GM12878 (cell line): ENCODE data around the gene RAF1. TPM values are rescaled to one million over a fixed set of nuclear protein-coding genes. Genes with fewer than 3 reads are reported as not detected.

ENCODE experiments used
- ASH2L ChIP-seq: fragments of 300-600, 200-600 bp; sonication (generic); IDR thresholded peaks from 2 replicates; pipeline ENCODE4 v1.6.1; 2017; ENCODE audit warnings: low read depth, mild to moderate bottlenecking, borderline replicate concordance
- ETV6 ChIP-seq, 2 experiments: fragments of 450-650 bp in 1 of 2; IDR thresholded peaks in 1 of 2; conservative IDR thresholded peaks in 1 of 2; 2 replicates each; pipeline ENCODE4 v1.6.1; 2014; ENCODE audit warnings: antibody characterized with exemption in 1 of 2, borderline replicate concordance in 1 of 2, low read depth in 1 of 2, mild to moderate bottlenecking in 1 of 2, moderate library complexity in 1 of 2
- FOS ChIP-seq: IDR thresholded peaks from 3 replicates; pipeline ENCODE4 v1.6.1; 2011; ENCODE audit warnings: borderline replicate concordance; ENCODE audit not compliant: insufficient read length; ENCODE audit errors: extremely low read depth
- MYB ChIP-seq: fragments of 150-350 bp; IDR thresholded peaks from 2 replicates; pipeline ENCODE4 v1.6.1; 2014; ENCODE audit warnings: mild to moderate bottlenecking, low read depth, low read length, borderline replicate concordance
- MYC ChIP-seq: IDR thresholded peaks from 2 replicates; pipeline ENCODE4 v1.6.1; 2011; ENCODE audit warnings: mild to moderate bottlenecking, low read length, moderate library complexity, inconsistent platforms; ENCODE audit not compliant: insufficient read depth, insufficient replicate concordance, insufficient read length, severe bottlenecking
- NRF1 ChIP-seq: conservative IDR thresholded peaks from 2 replicates; pipeline ENCODE4 v1.6.1; 2011; ENCODE audit warnings: mild to moderate bottlenecking, low read depth, low read length, improper control_type of control experiment
- POLR2AphosphoS2 ChIP-seq: IDR thresholded peaks from 2 replicates; pipeline ENCODE4 v1.6.1; 2011; ENCODE audit warnings: low read depth, mild to moderate bottlenecking, low read length, improper control_type of control experiment, moderate library complexity
- POLR2AphosphoS5 ChIP-seq: IDR thresholded peaks from 2 replicates; pipeline ENCODE4 v1.6.1; 2011; ENCODE audit warnings: mild to moderate bottlenecking, low read length, inconsistent platforms
- RELB ChIP-seq: fragments of 450-650 bp; IDR thresholded peaks from 2 replicates; pipeline ENCODE4 v1.6.1; 2017; ENCODE audit warnings: low read depth, mild to moderate bottlenecking, moderate library complexity
- YBX1 ChIP-seq: fragments of 450-650 bp; IDR thresholded peaks from 2 replicates; pipeline ENCODE4 v1.6.1; 2016; ENCODE audit warnings: antibody characterized with exemption
- polyA plus RNA-seq, 11 experiments: library from polyadenylated mRNA; depleted of rRNA in 4 of 11; unstranded in 6 of 11; stranded (reverse) in 5 of 11; fragments of >200 nt; fragmentation: Nextera tagmentation in 4 of 11; fragmentation: Illumina TruSeq in 1 of 11; extraction: Ambion mirVana in 4 of 11; extraction: Trizol in 1 of 11; gene quantifications; 1 replicate in 1 of 11; 2 replicates in 10 of 11; pipeline versions ENCODE4 v1.2.1 to v1.2.3, GENCODE V29; 2011 to 2016; ENCODE audit warnings: inconsistent platforms in 2 of 11, missing spikeins in 2 of 11, low read depth in 1 of 11
- total RNA-seq, 4 experiments: library from RNA; depleted of rRNA in 3 of 4; stranded (reverse); fragments of >200 nt in 3 of 4; fragmentation: Illumina TruSeq in 1 of 4; extraction: Trizol in 1 of 4; gene quantifications; 2 replicates each; pipeline versions ENCODE4 v1.2.1 to v1.2.3, GENCODE V29; 2013 to 2021
- TF ChIP-seq, protein P1 (sequence below): IDR thresholded peaks from 2 replicates; pipeline ENCODE4 v1.6.1; 2011; ENCODE audit warnings: borderline replicate concordance, low read depth, mild to moderate bottlenecking, moderate library complexity, low read length; ENCODE audit not compliant: insufficient read depth, poor library complexity, severe bottlenecking

The RAF1 gene
- total and polyA plus RNA-seq, 10 of the 15 experiments (the other 5 are each of a cell fraction or from before 2014, with no cell fraction given) = 20.4 to 151 (median 77.8) TPM

- TF ChIP-seq, protein P1, sequence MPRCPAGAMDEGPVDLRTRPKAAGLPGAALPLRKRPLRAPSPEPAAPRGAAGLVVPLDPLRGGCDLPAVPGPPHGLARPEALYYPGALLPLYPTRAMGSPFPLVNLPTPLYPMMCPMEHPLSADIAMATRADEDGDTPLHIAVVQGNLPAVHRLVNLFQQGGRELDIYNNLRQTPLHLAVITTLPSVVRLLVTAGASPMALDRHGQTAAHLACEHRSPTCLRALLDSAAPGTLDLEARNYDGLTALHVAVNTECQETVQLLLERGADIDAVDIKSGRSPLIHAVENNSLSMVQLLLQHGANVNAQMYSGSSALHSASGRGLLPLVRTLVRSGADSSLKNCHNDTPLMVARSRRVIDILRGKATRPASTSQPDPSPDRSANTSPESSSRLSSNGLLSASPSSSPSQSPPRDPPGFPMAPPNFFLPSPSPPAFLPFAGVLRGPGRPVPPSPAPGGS = no peak
- no peak for TF ChIP-seq NRF1
- TF ChIP-seq FOS = no peak
- TF ChIP-seq YBX1 = no peak
- no peak for TF ChIP-seq RELB
- no peak for TF ChIP-seq MYB
- TF ChIP-seq MYC = no peak
- no peak for TF ChIP-seq POLR2AphosphoS5
- no peak for TF ChIP-seq POLR2AphosphoS2
- TF ChIP-seq ASH2L = no peak
- TF ChIP-seq ETV6 (conservative IDR thresholded peaks at IDR 0.05 in 1 of 2, IDR thresholded peaks at IDR 0.05 in 1 of 2; ENCODE audit: borderline replicate concordance in 1 of 2, low read depth in 1 of 2) = no peak
Observed at GRCh38 chr3:12633108-12633507, 30.8 kb downstream of the RAF1 start (continued).
